ENCODE data around the gene PARP2. TPM values are rescaled to one million over a fixed set of nuclear protein-coding genes. Genes with fewer than 3 reads are reported as not detected.
A peak's percentile ranks its signal among the peaks of the same experiment; 100 is the strongest.

Gene PARP2
- total RNA-seq, 2 experiments from 2014 or later, result 28.6 to 32.5 TPM

GRCh38 chr14:20383636-20384035 lies 40.2 kb downstream of the PARP2 start:
- Mint-ChIP-seq H3K4me1 (no peaks in the 10 kb centered on the region), H3K36me3 (ENCODE audit: low read depth) (peaks cover 40% of the 10 kb centered on the region), H3K9me3 (no peaks in the 10 kb centered on the region), H3K27ac (no peak overlapping the region), H3K4me3 (no peak overlapping the region), H3K27me3 (no peaks in the 10 kb centered on the region)
- ChIA-PET POLR2A (no interaction called here), CTCF (interaction anchor here (0.6 to 2.2 kb wide), 4 partner anchors 11 to 23 kb away, joined by 3 to 11 read pairs (median 5); no protein-coding TSS in a partner anchor)
- no peak for DNase-seq

GRCh38 chr14:20384321-20384720 lies 40.9 kb downstream of the PARP2 start:
- peaks cover 44% of the 10 kb centered on the region for H3K36me3 Mint-ChIP-seq (ENCODE audit: low read depth)
- no peaks in the 10 kb centered on the region for H3K9me3 Mint-ChIP-seq
- H3K27me3 Mint-ChIP-seq, result no peaks in the 10 kb centered on the region
- no peak for DNase-seq
- CTCF ChIA-PET, result interaction anchor here (1.2 to 2.2 kb wide), 4 partner anchors 9 to 24 kb away, joined by 3 to 11 read pairs (median 5); no protein-coding TSS in a partner anchor
- H3K4me1 Mint-ChIP-seq, result no peaks in the 10 kb centered on the region
- H3K4me3 Mint-ChIP-seq, result no peak overlapping the region
- H3K27ac Mint-ChIP-seq, result no peak overlapping the region
- POLR2A ChIA-PET, result no interaction called here

- peaks cover 44% of the 10 kb centered on the region for H3K36me3 Mint-ChIP-seq (ENCODE audit: low read depth)
- H3K4me1 Mint-ChIP-seq, result no peaks in the 10 kb centered on the region
- no peak overlapping the region for H3K4me3 Mint-ChIP-seq
- H3K27ac Mint-ChIP-seq, result no peak overlapping the region
- no peaks in the 10 kb centered on the region for H3K9me3 Mint-ChIP-seq
- no peaks in the 10 kb centered on the region for H3K27me3 Mint-ChIP-seq
- no peak for DNase-seq
- ChIA-PET CTCF (interaction anchor here (0.8 to 2.2 kb wide), 5 partner anchors 9 to 37 kb away, joined by 3 to 11 read pairs (median 3); no protein-coding TSS in a partner anchor), POLR2A (interaction anchor here (0.6 kb wide), 1 partner anchor 186 kb away, joined by 3 read pairs; no protein-coding TSS in a partner anchor)
Observed at GRCh38 chr14:20384886-20385285, 41.5 kb downstream of the PARP2 start.

GRCh38 chr14:20386276-20386855 lies 42.9 kb downstream of the PARP2 start:
- no peak overlapping the region for H3K27ac Mint-ChIP-seq
- no peaks in the 10 kb centered on the region for H3K4me1 Mint-ChIP-seq
- H3K36me3 Mint-ChIP-seq (ENCODE audit: low read depth), result peaks cover 36% of the 10 kb centered on the region
- no peaks in the 10 kb centered on the region for H3K9me3 Mint-ChIP-seq
- no peak for DNase-seq
- no peak overlapping the region for H3K4me3 Mint-ChIP-seq
- ChIA-PET POLR2A (no interaction called here), CTCF (interaction anchor here (1.2 kb wide), 1 partner anchor 10 kb away, joined by 3 read pairs; no protein-coding TSS in a partner anchor)
- H3K27me3 Mint-ChIP-seq, result no peaks in the 10 kb centered on the region

GRCh38 chr14:20387576-20387975 lies 44.1 kb downstream of the PARP2 start:
- H3K4me3 Mint-ChIP-seq, result no peak overlapping the region
- POLR2A ChIA-PET, result no interaction called here
- H3K4me1 Mint-ChIP-seq, result no peaks in the 10 kb centered on the region
- H3K27me3 Mint-ChIP-seq, result no peaks in the 10 kb centered on the region
- no peaks in the 10 kb centered on the region for H3K9me3 Mint-ChIP-seq
- no peak for DNase-seq
- CTCF ChIA-PET, result interaction anchor here (0.9 to 1.2 kb wide), 2 partner anchors 11 to 34 kb away, joined by 3 read pairs; no protein-coding TSS in a partner anchor
- H3K27ac Mint-ChIP-seq, result no peak overlapping the region
- peaks cover 30% of the 10 kb centered on the region for H3K36me3 Mint-ChIP-seq (ENCODE audit: low read depth)

GRCh38 chr14:20388159-20388558 lies 44.7 kb downstream of the PARP2 start:
- POLR2A ChIA-PET, result no interaction called here
- no peak overlapping the region for H3K27ac Mint-ChIP-seq
- no peaks in the 10 kb centered on the region for H3K27me3 Mint-ChIP-seq
- H3K36me3 Mint-ChIP-seq (ENCODE audit: low read depth), result peaks cover 30% of the 10 kb centered on the region
- no peak overlapping the region for H3K4me3 Mint-ChIP-seq
- DNase-seq, result no peak
- no peaks in the 10 kb centered on the region for H3K4me1 Mint-ChIP-seq
- CTCF ChIA-PET, result interaction anchor here (1.5 kb wide), 1 partner anchor 40 kb away, joined by 3 read pairs; no protein-coding TSS in a partner anchor
- H3K9me3 Mint-ChIP-seq, result no peaks in the 10 kb centered on the region

GRCh38 chr14:20391505-20391904 lies 48.1 kb downstream of the PARP2 start:
- ChIA-PET POLR2A (no interaction called here), CTCF (interaction anchor here (1.0 to 1.2 kb wide), 2 partner anchors 15 to 39 kb away, joined by 3 read pairs; no protein-coding TSS in a partner anchor)
- Mint-ChIP-seq H3K4me1 (no peaks in the 10 kb centered on the region), H3K27me3 (no peaks in the 10 kb centered on the region), H3K9me3 (no peaks in the 10 kb centered on the region), H3K4me3 (no peak overlapping the region), H3K36me3 (ENCODE audit: low read depth) (peaks cover 33% of the 10 kb centered on the region), H3K27ac (no peak overlapping the region)
- no peak for DNase-seq

- Mint-ChIP-seq H3K27me3 (no peaks in the 10 kb centered on the region), H3K36me3 (ENCODE audit: low read depth) (peaks cover 36% of the 10 kb centered on the region), H3K4me3 (no peak overlapping the region), H3K9me3 (no peaks in the 10 kb centered on the region), H3K4me1 (peaks cover 15% of the 10 kb centered on the region), H3K27ac (no peak overlapping the region)
- ChIA-PET CTCF (interaction anchor here (0.7 kb wide), 1 partner anchor 1101 kb away, joined by 3 read pairs; no protein-coding TSS in a partner anchor), POLR2A (no interaction called here)
- DNase-seq, result no peak
Observed at GRCh38 chr14:20397511-20397910, 54.1 kb downstream of the PARP2 start.

GRCh38 chr14:20400589-20400964 lies 57.1 kb downstream of the PARP2 start:
- no peak overlapping the region for H3K27ac Mint-ChIP-seq
- ChIA-PET POLR2A (no interaction called here), CTCF (interaction anchor here (1.3 to 2.2 kb wide), 2 partner anchors 9 to 16 kb away, joined by 4 to 7 read pairs; no protein-coding TSS in a partner anchor)
- H3K4me3 Mint-ChIP-seq, result no peak overlapping the region
- DNase-seq, result no peak
- no peaks in the 10 kb centered on the region for H3K9me3 Mint-ChIP-seq
- peaks cover 57% of the 10 kb centered on the region for H3K36me3 Mint-ChIP-seq (ENCODE audit: low read depth)
- peaks cover 21% of the 10 kb centered on the region for H3K4me1 Mint-ChIP-seq
- no peaks in the 10 kb centered on the region for H3K27me3 Mint-ChIP-seq

- ChIA-PET POLR2A (no interaction called here), CTCF (interaction anchor here (1.3 to 2.2 kb wide), 3 partner anchors 9 to 17 kb away, joined by 4 to 7 read pairs (median 6); no protein-coding TSS in a partner anchor)
- Mint-ChIP-seq H3K4me3 (no peak overlapping the region), H3K9me3 (no peaks in the 10 kb centered on the region), H3K4me1 (peaks cover 22% of the 10 kb centered on the region), H3K27me3 (no peaks in the 10 kb centered on the region), H3K27ac (peak overlapping the region; percentile 7), H3K36me3 (ENCODE audit: low read depth) (peaks cover 55% of the 10 kb centered on the region)
- no peak for DNase-seq
Observed at GRCh38 chr14:20400965-20401593, 57.6 kb downstream of the PARP2 start.

- H3K9me3 Mint-ChIP-seq, result no peaks in the 10 kb centered on the region
- peaks cover 34% of the 10 kb centered on the region for H3K4me1 Mint-ChIP-seq
- POLR2A ChIA-PET, result no interaction called here
- DNase-seq, result no peak
- H3K36me3 Mint-ChIP-seq (ENCODE audit: low read depth), result peaks cover 67% of the 10 kb centered on the region
- CTCF ChIA-PET, result interaction anchor here (0.8 to 1.0 kb wide), 3 partner anchors 12 to 31 kb away, joined by 3 to 4 read pairs (median 3); no protein-coding TSS in a partner anchor
- H3K27me3 Mint-ChIP-seq, result no peaks in the 10 kb centered on the region
- H3K27ac Mint-ChIP-seq, result no peak overlapping the region
- no peak overlapping the region for H3K4me3 Mint-ChIP-seq
Observed at GRCh38 chr14:20403521-20403920, 60.1 kb downstream of the PARP2 start.
